Esophagus (tissue), 2 donors: ENCODE results near the gene LSR. TPM values are rescaled to one million over a fixed set of nuclear protein-coding genes. Genes with fewer than 3 reads are reported as not detected.
"Not testable (repeated sequence)": the region's sequence is repeated elsewhere in the genome, so short reads cannot be mapped to it uniquely, and the experiment has no call there.

Experiments
- H3K27ac ChIP-seq, 2 donors: one replicate each; pipeline ENCODE4 v1.5.1; 2013; ENCODE audit warnings: low read depth in 2 of 2, mild to moderate bottlenecking in 2 of 2, inconsistent platforms in 1 of 2, low read length in 1 of 2, moderate library complexity in 1 of 2
- H3K27me3 ChIP-seq, 2 donors: one replicate each; pipeline ENCODE4 v1.6.1; 2013; ENCODE audit warnings: low read length in 2 of 2, control low read depth in 1 of 2, mild to moderate bottlenecking in 1 of 2; ENCODE audit not compliant: insufficient read depth in 2 of 2, control insufficient read depth in 1 of 2
- H3K36me3 ChIP-seq, 2 donors: one replicate each; pipeline ENCODE4 v1.6.1; 2013; ENCODE audit warnings: low read length in 1 of 2; ENCODE audit not compliant: control insufficient read depth in 2 of 2, insufficient read depth in 2 of 2
- H3K4me1 ChIP-seq, 2 donors: one replicate each; pipeline ENCODE4 v1.6.1; 2013; ENCODE audit warnings: low read length in 1 of 2; ENCODE audit not compliant: control insufficient read depth in 2 of 2, insufficient read depth in 2 of 2
- H3K4me3 ChIP-seq, 2 donors: one replicate each; pipeline ENCODE4 v1.5.1; 2013; ENCODE audit warnings: low read length in 2 of 2, mild to moderate bottlenecking in 2 of 2, low read depth in 1 of 2, moderate library complexity in 1 of 2
- H3K9me3 ChIP-seq, 2 donors: one replicate each; pipeline ENCODE4 v1.6.1; 2013; ENCODE audit warnings: mild to moderate bottlenecking in 2 of 2, low read depth in 1 of 2, low read length in 1 of 2, moderate library complexity in 1 of 2; ENCODE audit not compliant: control insufficient read depth in 2 of 2, insufficient read depth in 1 of 2
- WGBS, 2 donors: extraction: QIAGEN DNeasy Blood & Tissue Kit; methylation state at CpG; one replicate each; pipeline ENCODE4 v1.1.7; 2013; 5-methylcytosine and 5-hydroxymethylcytosine counted together
- polyA plus RNA-seq, 2 donors: library from polyadenylated mRNA; stranded (reverse); fragments of 200-250 nt; gene quantifications; one replicate each; pipeline ENCODE4 v1.2.3, GENCODE V29; 2013
- donor health status: healthy with polysubstance abuse.
- donor health status: Bipolar disorder and iron deficiency.

LSR gene
- polyA plus RNA-seq, 2 donors = 39.0 to 63.5 TPM

DNA sequence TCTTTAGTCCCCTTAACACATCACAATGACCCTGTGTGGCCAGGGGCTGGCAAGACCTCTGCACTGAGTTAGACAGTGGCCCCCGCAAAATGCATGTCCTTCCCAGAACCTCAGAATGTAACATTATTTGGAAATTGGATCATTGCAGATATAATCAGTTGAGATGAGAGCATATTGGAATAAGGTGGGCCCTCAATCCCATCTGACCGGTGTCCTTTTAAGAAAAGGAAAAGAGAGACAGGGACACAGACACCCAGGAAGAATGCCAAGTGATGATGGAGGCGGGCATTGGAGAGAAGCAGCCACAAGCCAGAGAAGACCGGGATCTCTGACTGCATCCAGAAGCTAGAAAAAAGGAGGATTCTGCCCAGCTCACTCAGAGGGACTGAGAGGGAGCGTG, 22.1 kb upstream of the LSR start:
- H3K27me3 ChIP-seq = no peaks in the 10 kb centered on the region
- no peaks in the 10 kb centered on the region for H3K4me1 ChIP-seq
- H3K27ac ChIP-seq = no peak overlapping the region
- H3K4me3 ChIP-seq = no peak overlapping the region
- no peaks in the 10 kb centered on the region for H3K36me3 ChIP-seq
- H3K9me3 ChIP-seq = peaks cover 0 to 3% of the 10 kb centered on the region in 2 donors
- 89 to 93% methylated on average over 5 of the region's 5 CpGs for WGBS, 2 donors

DNA sequence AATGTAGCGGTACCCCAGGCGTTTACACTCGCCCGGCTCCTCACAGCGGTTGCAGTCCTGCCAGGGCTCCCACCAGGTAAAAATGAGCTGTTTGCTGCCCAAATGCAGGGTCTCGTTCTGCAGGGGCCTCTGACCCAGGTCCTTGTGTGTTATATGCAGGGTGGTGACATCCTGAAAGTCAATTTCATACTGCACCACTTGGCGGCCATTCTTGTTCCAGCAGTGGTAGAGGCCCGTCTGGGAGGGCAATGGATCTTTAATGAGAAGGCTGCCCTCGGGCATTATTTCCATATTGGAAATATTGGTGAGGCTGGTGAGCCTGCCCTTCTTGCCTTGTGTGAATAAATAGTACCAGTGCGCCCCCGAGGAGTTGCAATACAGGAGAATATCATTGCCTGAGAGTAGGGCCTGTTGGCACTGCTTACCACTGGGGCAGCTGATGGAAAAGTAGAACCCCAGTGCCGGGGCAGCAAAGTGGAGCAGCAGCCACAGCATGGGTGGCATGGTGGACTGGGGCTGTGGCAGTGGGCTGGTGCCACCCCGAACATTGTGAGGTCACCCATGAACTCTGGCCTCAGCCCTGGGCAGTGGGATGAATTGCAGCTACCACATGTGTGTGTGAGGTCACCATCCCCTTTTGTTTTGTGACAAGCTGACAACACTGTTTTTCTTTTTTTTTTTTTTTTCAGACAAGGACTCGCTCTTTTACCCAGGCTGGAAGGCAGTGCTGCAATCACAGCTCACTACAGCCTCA, 20.4 kb upstream of the LSR start, which contains the start of gene FAM187B:
FAM187B (minus strand) TSS at position 563 of the 754 bp plus-strand sequence; CDS start at position 504, 59 bp downstream.
- 87 to 88% methylated on average over 14 of the region's 14 CpGs for WGBS, 2 donors
- no peak within 1 kb of the TSS for H3K4me3 ChIP-seq
- H3K4me1 ChIP-seq = no peaks in the 10 kb centered on the region
- no peak within 1 kb of the TSS for H3K27ac ChIP-seq
- no peaks in the 10 kb centered on the region for H3K36me3 ChIP-seq
- H3K27me3 ChIP-seq = no peaks in the 10 kb centered on the region
- no peaks in the 10 kb centered on the region for H3K9me3 ChIP-seq

DNA sequence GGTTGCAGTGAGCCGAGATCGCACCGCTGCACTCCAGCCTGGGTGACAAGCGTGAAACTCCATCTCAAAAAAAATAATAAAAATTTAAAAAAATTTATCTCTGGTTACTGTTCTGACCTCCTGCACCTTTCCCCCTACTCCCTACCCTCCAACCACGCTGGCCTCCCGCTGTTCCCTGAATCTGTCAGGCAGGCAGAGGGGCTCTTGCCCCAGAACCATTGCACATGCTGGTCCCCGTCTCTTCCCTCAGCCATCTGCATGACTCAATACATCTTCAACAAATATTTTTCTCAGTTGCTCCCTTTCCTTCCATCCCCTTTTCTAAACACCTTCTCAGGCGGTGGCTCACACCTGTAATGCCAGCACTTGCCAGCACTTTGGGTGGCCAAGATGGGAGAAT, 19.2 kb upstream of the LSR start:
- no peak overlapping the region for H3K4me3 ChIP-seq
- 92 to 97% methylated on average over 8 of the region's 8 CpGs for WGBS, 2 donors
- no peaks in the 10 kb centered on the region for H3K9me3 ChIP-seq
- H3K4me1 ChIP-seq = no peaks in the 10 kb centered on the region
- no peak overlapping the region for H3K27ac ChIP-seq
- no peaks in the 10 kb centered on the region for H3K27me3 ChIP-seq
- H3K36me3 ChIP-seq = no peaks in the 10 kb centered on the region

DNA sequence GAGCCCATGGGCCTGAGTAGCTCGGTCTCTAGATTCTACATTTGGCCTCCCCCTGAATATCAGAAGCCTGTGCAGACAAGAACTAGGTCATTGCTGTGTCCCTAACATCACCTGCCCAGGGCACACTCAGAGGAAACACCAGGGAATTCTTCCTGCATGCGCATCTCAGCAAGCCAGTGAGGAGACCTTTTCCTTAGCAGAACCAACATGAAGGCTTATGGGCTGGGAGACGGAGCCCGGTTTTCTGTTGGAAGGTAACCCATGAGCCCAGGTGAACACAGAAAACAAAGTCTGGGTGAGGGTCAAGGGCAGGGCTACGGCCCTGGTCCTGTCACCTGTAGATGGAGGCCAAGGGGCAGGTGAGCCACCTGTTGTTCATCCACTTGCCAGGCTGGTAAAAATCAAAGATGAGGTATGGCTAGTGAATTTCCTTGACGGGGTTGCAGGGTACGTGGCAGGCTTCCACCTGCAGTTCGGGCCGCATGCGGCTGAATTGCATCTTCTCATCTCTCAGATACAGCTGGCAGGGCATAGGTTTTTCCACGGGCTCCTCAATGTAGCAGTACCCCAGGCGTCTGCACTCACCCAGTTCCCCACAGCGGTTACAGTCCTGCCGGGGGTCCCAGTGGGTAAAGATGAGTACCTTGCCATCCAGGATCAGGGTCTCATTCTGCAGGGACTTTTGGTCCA, 16.7 kb upstream of the LSR start:
- H3K27me3 ChIP-seq = no peaks in the 10 kb centered on the region
- H3K27ac ChIP-seq = no peak overlapping the region
- no peaks in the 10 kb centered on the region for H3K9me3 ChIP-seq
- no peak overlapping the region for H3K4me3 ChIP-seq
- H3K4me1 ChIP-seq = no peaks in the 10 kb centered on the region
- H3K36me3 ChIP-seq = no peaks in the 10 kb centered on the region
- WGBS, 2 donors = 89 to 92% methylated on average over 14 of the region's 14 CpGs

DNA sequence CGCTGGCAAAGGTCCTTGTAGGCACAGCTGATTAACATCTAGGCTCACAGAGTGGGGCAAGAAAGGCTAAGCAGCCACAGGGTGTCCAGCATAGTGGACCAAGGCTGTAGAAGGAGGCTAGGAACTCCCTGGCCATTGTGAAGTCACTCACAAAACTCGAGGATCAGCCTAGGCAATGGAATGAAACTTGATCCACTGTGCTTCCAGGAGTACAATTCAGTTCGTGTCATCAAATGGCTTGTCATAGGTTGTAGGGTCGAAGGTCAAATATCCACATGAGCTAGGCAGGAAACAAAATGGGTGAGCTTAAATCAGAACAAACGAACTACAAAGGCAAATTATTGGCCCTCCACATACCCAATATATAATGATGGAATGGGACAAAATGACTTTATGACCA, 15.9 kb upstream of the LSR start:
- Histone ChIP-seq H3K27ac (no peak overlapping the region), H3K9me3 (no peaks in the 10 kb centered on the region), H3K4me1 (no peaks in the 10 kb centered on the region), H3K4me3 (no peak overlapping the region), H3K27me3 (no peaks in the 10 kb centered on the region), H3K36me3 (no peaks in the 10 kb centered on the region)
- WGBS, 2 donors = 63 to 67% methylated on average over 5 of the region's 5 CpGs

DNA sequence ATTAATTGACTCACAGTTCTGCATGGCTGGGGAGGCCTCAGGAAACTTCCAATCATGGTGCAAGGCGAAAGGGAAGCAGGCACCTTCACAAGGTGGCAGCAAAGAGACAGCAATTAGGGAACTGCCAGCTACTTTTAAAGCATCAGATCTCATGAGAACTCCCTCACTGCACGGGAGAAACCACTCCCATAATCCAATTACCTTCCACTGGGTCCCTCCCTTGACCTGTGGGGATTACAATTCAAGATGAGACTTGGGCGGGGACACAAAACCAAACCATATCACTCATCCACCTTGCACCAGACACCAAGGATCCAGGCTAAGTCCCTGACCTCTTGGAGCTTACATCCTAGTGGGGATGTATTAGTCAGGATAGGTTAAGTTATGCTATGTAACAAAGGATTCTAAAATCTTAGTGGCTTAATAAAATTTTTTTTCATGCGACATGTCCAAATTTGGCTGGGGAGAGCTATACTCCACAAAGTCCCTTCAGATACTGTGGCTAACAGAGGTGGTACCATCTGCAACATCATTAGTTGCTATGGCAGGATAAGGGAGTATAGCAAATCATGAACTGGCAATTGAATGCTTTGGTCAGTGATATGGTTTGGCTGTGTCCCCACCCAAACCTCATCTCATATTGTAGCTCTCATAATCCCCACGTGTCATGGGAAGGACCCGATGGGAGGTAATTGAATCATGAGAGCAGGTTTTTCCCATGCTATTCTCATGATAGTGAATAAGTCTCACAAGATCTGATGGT, 12.0 kb upstream of the LSR start:
- Histone ChIP-seq H3K9me3 (no peaks in the 10 kb centered on the region), H3K27me3 (no peaks in the 10 kb centered on the region), H3K4me1 (no peaks in the 10 kb centered on the region), H3K27ac (no peak overlapping the region), H3K36me3 (no peaks in the 10 kb centered on the region), H3K4me3 (no peak overlapping the region)
- 77 to 79% methylated on average over 6 of the region's 6 CpGs for WGBS, 2 donors

DNA sequence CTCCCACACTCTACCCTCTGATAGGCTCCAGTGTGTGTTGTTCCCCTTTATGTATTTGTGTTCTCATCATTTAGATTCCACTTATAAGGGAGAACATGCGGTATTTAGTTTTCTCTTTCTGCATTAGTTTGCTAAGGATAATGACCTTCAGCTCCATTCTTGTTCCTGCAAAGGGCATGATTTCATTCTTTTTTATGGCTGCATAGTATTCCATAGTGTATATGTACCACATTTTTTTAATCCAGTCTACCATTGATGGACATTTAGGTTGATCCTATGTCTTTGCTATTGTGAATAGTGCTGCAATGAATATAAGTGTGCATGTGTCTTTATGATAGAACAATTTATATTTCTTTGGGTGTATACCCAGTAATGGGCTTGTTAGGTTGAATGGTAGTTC, 9.2 kb upstream of the LSR start:
- not testable (repeated sequence) for H3K27me3 ChIP-seq, H3K36me3 ChIP-seq, H3K4me3 ChIP-seq, H3K27ac ChIP-seq, H3K9me3 ChIP-seq, H3K4me1 ChIP-seq
- 88 to 90% methylated on average over 1 of the region's 1 CpG for WGBS, 2 donors

DNA sequence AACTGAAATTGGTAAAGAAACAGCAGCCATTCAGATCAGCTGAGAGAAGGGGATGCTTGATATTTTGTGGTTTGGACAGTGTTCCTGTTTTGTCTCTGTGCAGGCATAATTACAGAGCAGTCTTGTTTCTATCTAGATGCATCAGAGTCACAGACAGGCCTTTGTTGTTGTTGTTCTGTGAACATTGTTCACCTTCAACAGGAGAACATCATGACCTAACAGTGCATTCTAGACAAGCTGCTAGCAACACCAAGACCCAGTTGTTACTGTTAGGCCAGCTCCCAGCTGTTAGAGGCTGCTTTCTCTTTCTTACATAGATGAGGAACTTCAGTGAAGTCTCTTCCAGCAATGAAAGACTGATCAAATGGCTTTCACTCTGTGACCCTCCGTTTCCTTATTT, 8.5 kb upstream of the LSR start:
- H3K9me3 ChIP-seq = no peaks in the 10 kb centered on the region
- H3K27ac ChIP-seq = no peak overlapping the region
- WGBS, 2 donors = 83 to 85% methylated on average over 1 of the region's 1 CpG
- no peaks in the 10 kb centered on the region for H3K27me3 ChIP-seq
- no peak overlapping the region for H3K4me3 ChIP-seq
- H3K4me1 ChIP-seq = no peaks in the 10 kb centered on the region
- H3K36me3 ChIP-seq = no peaks in the 10 kb centered on the region

DNA sequence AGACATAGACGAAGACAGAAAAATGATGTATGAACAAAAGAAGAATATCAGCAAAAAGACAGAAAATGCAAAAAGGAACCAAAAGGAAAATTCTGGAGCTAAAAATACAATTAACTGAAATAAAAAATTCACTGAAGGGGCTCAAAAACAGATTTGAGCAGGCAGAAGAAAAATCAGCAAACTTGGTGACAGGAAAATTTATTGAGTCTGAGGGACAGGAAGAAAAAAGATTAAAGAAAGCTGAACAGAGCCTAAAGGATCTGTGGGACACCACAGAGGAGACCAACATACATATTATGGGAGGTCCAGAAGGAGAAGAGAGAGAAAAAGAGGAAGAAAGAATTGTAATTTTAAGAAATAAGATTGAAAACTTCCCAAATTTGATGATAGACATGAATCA, 7.4 kb upstream of the LSR start:
- Histone ChIP-seq H3K36me3 (no peaks in the 10 kb centered on the region), H3K4me1 (no peaks in the 10 kb centered on the region), H3K4me3 (no peak overlapping the region), H3K9me3 (no peaks in the 10 kb centered on the region), H3K27me3 (no peaks in the 10 kb centered on the region), H3K27ac (no peak overlapping the region)
- 89 to 90% methylated on average over 1 of the region's 1 CpG for WGBS, 2 donors
